ENCODE results near the gene WWC2.

WWC2 gene

GRCh38 chr4:183204793-183205192 lies 105.7 kb downstream of the WWC2 start:
- no peak overlapping the region for H3K4me2 ChIP-seq (ENCODE audit: low read depth, low read length, poor library complexity, severe bottlenecking)
- no peak overlapping the region for H3K9ac ChIP-seq (ENCODE audit: low read length)
- TF ChIP-seq, protein P1, sequence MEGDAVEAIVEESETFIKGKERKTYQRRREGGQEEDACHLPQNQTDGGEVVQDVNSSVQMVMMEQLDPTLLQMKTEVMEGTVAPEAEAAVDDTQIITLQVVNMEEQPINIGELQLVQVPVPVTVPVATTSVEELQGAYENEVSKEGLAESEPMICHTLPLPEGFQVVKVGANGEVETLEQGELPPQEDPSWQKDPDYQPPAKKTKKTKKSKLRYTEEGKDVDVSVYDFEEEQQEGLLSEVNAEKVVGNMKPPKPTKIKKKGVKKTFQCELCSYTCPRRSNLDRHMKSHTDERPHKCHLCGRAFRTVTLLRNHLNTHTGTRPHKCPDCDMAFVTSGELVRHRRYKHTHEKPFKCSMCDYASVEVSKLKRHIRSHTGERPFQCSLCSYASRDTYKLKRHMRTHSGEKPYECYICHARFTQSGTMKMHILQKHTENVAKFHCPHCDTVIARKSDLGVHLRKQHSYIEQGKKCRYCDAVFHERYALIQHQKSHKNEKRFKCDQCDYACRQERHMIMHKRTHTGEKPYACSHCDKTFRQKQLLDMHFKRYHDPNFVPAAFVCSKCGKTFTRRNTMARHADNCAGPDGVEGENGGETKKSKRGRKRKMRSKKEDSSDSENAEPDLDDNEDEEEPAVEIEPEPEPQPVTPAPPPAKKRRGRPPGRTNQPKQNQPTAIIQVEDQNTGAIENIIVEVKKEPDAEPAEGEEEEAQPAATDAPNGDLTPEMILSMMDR (IDR thresholded peaks at IDR 0.05; ENCODE audit: insufficient read depth, low read length, poor library complexity, severe bottlenecking) = no peak
- TF ChIP-seq EZH2phosphoT487 (conservative IDR thresholded peaks at IDR 0.05; ENCODE audit: low read length) = no peak
- H3K27me3 ChIP-seq (ENCODE audit: low read length) = no peaks in the 10 kb centered on the region
- H3K9me3 ChIP-seq (ENCODE audit: insufficient read depth, low read length) = no peaks in the 10 kb centered on the region
- H3K27ac ChIP-seq (ENCODE audit: low read depth, low read length) = no peak overlapping the region
- H3F3A ChIP-seq (ENCODE audit: insufficient read depth) = no peaks in the 10 kb centered on the region
- H3K4me3 ChIP-seq (ENCODE audit: insufficient read depth, low read length, poor library complexity, severe bottlenecking) = no peak overlapping the region
- no peaks in the 10 kb centered on the region for H3K79me2 ChIP-seq (ENCODE audit: insufficient read depth, low read length)
- no peaks in the 10 kb centered on the region for H4K20me1 ChIP-seq (ENCODE audit: low read depth, low read length)
- no peak overlapping the region for H2AFZ ChIP-seq (ENCODE audit: low read depth, low read length, severe bottlenecking)
- no peaks in the 10 kb centered on the region for H3K36me3 ChIP-seq (ENCODE audit: low read length)
- H3K9me2 ChIP-seq (replicated peaks; ENCODE audit: insufficient read depth, low read length) = no peaks in the 10 kb centered on the region

DNA sequence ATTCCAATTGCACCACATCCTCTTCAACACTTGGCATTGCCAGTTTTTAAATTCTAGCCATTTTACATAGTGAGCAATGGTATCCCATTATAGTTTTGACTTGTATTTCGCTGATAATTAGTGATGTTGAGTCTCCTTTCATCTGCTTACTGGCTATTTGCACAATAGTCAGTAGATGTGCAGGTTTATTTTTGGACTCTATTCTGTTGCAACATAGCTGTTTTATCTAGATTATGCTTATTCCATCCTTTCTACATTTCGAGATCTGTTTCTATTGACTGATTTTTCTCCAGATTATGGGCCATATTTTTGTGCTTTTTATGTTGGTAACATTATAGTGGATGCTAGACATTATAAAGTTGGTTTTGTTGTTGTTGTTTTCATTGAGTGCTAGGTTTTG lies 106.1 kb downstream of the WWC2 start:
- Histone ChIP-seq H4K20me1 (ENCODE audit: low read depth, low read length) (no peaks in the 10 kb centered on the region), H3K36me3 (ENCODE audit: low read length) (no peaks in the 10 kb centered on the region), H3K9me3 (ENCODE audit: insufficient read depth, low read length) (no peaks in the 10 kb centered on the region), H3K4me2 (ENCODE audit: low read depth, low read length, poor library complexity, severe bottlenecking) (no peak overlapping the region), H3F3A (ENCODE audit: insufficient read depth) (no peaks in the 10 kb centered on the region), H3K4me3 (ENCODE audit: insufficient read depth, low read length, poor library complexity, severe bottlenecking) (no peak overlapping the region), H3K27ac (ENCODE audit: low read depth, low read length) (no peak overlapping the region), H3K9me2 (replicated peaks; ENCODE audit: insufficient read depth, low read length) (no peaks in the 10 kb centered on the region), H3K9ac (ENCODE audit: low read length) (no peak overlapping the region), H3K27me3 (ENCODE audit: low read length) (no peaks in the 10 kb centered on the region), H3K79me2 (ENCODE audit: insufficient read depth, low read length) (no peaks in the 10 kb centered on the region), H2AFZ (ENCODE audit: low read depth, low read length, severe bottlenecking) (no peak overlapping the region)
- TF ChIP-seq EZH2phosphoT487 (conservative IDR thresholded peaks at IDR 0.05; ENCODE audit: low read length) = no peak
- TF ChIP-seq, protein P1 (IDR thresholded peaks at IDR 0.05; ENCODE audit: insufficient read depth, low read length, poor library complexity, severe bottlenecking) = no peak

GRCh38 chr4:183205709-183206108 lies 106.7 kb downstream of the WWC2 start:
- Histone ChIP-seq H3K4me2 (ENCODE audit: low read depth, low read length, poor library complexity, severe bottlenecking) (no peak overlapping the region), H3K9ac (ENCODE audit: low read length) (no peak overlapping the region), H3K27ac (ENCODE audit: low read depth, low read length) (no peak overlapping the region), H3K4me3 (ENCODE audit: insufficient read depth, low read length, poor library complexity, severe bottlenecking) (no peak overlapping the region), H4K20me1 (ENCODE audit: low read depth, low read length) (no peaks in the 10 kb centered on the region), H3K27me3 (ENCODE audit: low read length) (no peaks in the 10 kb centered on the region), H3K9me3 (ENCODE audit: insufficient read depth, low read length) (no peaks in the 10 kb centered on the region), H3F3A (ENCODE audit: insufficient read depth) (no peaks in the 10 kb centered on the region), H3K36me3 (ENCODE audit: low read length) (no peaks in the 10 kb centered on the region), H2AFZ (ENCODE audit: low read depth, low read length, severe bottlenecking) (no peak overlapping the region), H3K79me2 (ENCODE audit: insufficient read depth, low read length) (no peaks in the 10 kb centered on the region), H3K9me2 (replicated peaks; ENCODE audit: insufficient read depth, low read length) (no peaks in the 10 kb centered on the region)
- TF ChIP-seq, protein P1 (IDR thresholded peaks at IDR 0.05; ENCODE audit: insufficient read depth, low read length, poor library complexity, severe bottlenecking) = no peak
- no peak for TF ChIP-seq EZH2phosphoT487 (conservative IDR thresholded peaks at IDR 0.05; ENCODE audit: low read length)
